Endothelial cell (in vitro differentiated cells): ENCODE data around the gene HPN. TPM values are rescaled to one million over a fixed set of nuclear protein-coding genes. Genes with fewer than 3 reads are reported as not detected.
A peak's percentile ranks its signal among the peaks of the same experiment; 100 is the strongest.

ENCODE experiments used
- DNase-seq: peaks from one replicate; pipeline ENCODE4 v3.0.0; 2021; ENCODE audit warnings: low spot score
- H3K27ac Mint-ChIP-seq: one replicate; pipeline ENCODE4 v1.8.0; 2021; ENCODE audit warnings: mixed read lengths, inconsistent platforms; ENCODE audit not compliant: unreplicated experiment
- H3K27me3 Mint-ChIP-seq: one replicate; pipeline ENCODE4 v1.8.0; 2021; ENCODE audit warnings: mild to moderate bottlenecking, moderate library complexity, mixed read lengths, inconsistent platforms; ENCODE audit not compliant: unreplicated experiment
- H3K36me3 Mint-ChIP-seq: one replicate; pipeline ENCODE4 v1.8.0; 2021; ENCODE audit warnings: mild to moderate bottlenecking, low read depth, mixed read lengths, inconsistent platforms; ENCODE audit not compliant: unreplicated experiment
- H3K4me1 Mint-ChIP-seq: one replicate; pipeline ENCODE4 v1.8.0; 2021; ENCODE audit warnings: mild to moderate bottlenecking, mixed read lengths, inconsistent platforms; ENCODE audit not compliant: unreplicated experiment
- H3K4me3 Mint-ChIP-seq: one replicate; pipeline ENCODE4 v1.8.0; 2021; ENCODE audit warnings: mild to moderate bottlenecking, mixed read lengths, inconsistent platforms; ENCODE audit not compliant: unreplicated experiment
- H3K9me3 Mint-ChIP-seq: one replicate; pipeline ENCODE4 v1.8.0; 2021; ENCODE audit warnings: mixed read lengths, inconsistent platforms; ENCODE audit not compliant: unreplicated experiment
- CTCF ChIP-seq: fragments of 200-600 bp; sonication (generic); IDR thresholded peaks from one replicate; pipeline ENCODE4 v1.5.0; 2021; ENCODE audit warnings: antibody characterized with exemption; ENCODE audit not compliant: unreplicated experiment
- total RNA-seq: library from RNA; stranded (reverse); fragmentation: NEBNext Ultra II Directional; extraction: Animal tissue kit (Norgen Biotek cat#: 25700); gene quantifications from one replicate; pipeline ENCODE4 v1.2.1, GENCODE V29; 2021; ENCODE audit not compliant: unreplicated experiment

The HPN gene
- total RNA-seq, 1 donor from 2014 or later = 1.3 TPM

- TF ChIP-seq CTCF = no peak
- H3K36me3 Mint-ChIP-seq = peaks cover 50% of the 10 kb centered on the region
- H3K27ac Mint-ChIP-seq = peak overlapping the region; percentile 72
- H3K27me3 Mint-ChIP-seq = peaks cover 25% of the 10 kb centered on the region
- DNase-seq = no peak
- peak overlapping the region; percentile 73 for H3K4me3 Mint-ChIP-seq
- no peaks in the 10 kb centered on the region for H3K9me3 Mint-ChIP-seq
- no peaks in the 10 kb centered on the region for H3K4me1 Mint-ChIP-seq
These were observed 20.5 kb upstream of the HPN start for GRCh38 chr19:35021016-35021415.

GRCh38 chr19:35021596-35021995, 19.9 kb upstream of the HPN start:
- Mint-ChIP-seq H3K9me3 (no peaks in the 10 kb centered on the region), H3K27ac (no peak overlapping the region), H3K36me3 (peaks cover 50% of the 10 kb centered on the region), H3K27me3 (peaks cover 25% of the 10 kb centered on the region), H3K4me1 (no peaks in the 10 kb centered on the region), H3K4me3 (no peak overlapping the region)
- TF ChIP-seq CTCF = no peak
- DNase-seq = no peak

- no peak for DNase-seq
- H3K36me3 Mint-ChIP-seq = peaks cover 51% of the 10 kb centered on the region
- peaks cover 27% of the 10 kb centered on the region for H3K27me3 Mint-ChIP-seq
- H3K9me3 Mint-ChIP-seq = no peaks in the 10 kb centered on the region
- no peak for TF ChIP-seq CTCF
- H3K27ac Mint-ChIP-seq = no peak overlapping the region
- no peak overlapping the region for H3K4me3 Mint-ChIP-seq
- no peaks in the 10 kb centered on the region for H3K4me1 Mint-ChIP-seq
These were observed 19.1 kb upstream of the HPN start for GRCh38 chr19:35022460-35022859.

- Mint-ChIP-seq H3K36me3 (peaks cover 46% of the 10 kb centered on the region), H3K4me1 (no peaks in the 10 kb centered on the region), H3K9me3 (no peaks in the 10 kb centered on the region), H3K27ac (no peak overlapping the region), H3K27me3 (peaks cover 24% of the 10 kb centered on the region), H3K4me3 (no peak overlapping the region)
- DNase-seq = no peak
- no peak for TF ChIP-seq CTCF
These were observed 18.1 kb upstream of the HPN start for GRCh38 chr19:35023428-35023827.

GRCh38 chr19:35024095-35024494, 17.4 kb upstream of the HPN start:
- H3K4me1 Mint-ChIP-seq = no peaks in the 10 kb centered on the region
- DNase-seq = no peak
- TF ChIP-seq CTCF = no peak
- peaks cover 43% of the 10 kb centered on the region for H3K36me3 Mint-ChIP-seq
- H3K4me3 Mint-ChIP-seq = peak overlapping the region; percentile 44
- peaks cover 20% of the 10 kb centered on the region for H3K27me3 Mint-ChIP-seq
- H3K27ac Mint-ChIP-seq = no peak overlapping the region
- no peaks in the 10 kb centered on the region for H3K9me3 Mint-ChIP-seq
